Activated T-cell treated with anti-CD3 and anti-CD28 coated beads, Interleukin-2, amount 50 U/mL, for 4 hours (primary cell): ENCODE data around the gene HERC3. TPM values are rescaled to one million over a fixed set of nuclear protein-coding genes. Genes with fewer than 3 reads are reported as not detected.

Experiments
- ATAC-seq, 2 donors: fragments of 200-7000 bp; cut with Tn5 transposase; one replicate each; pipeline ENCODE4 v1.10.0; 2021
- DNase-seq: peaks from one replicate; pipeline ENCODE4 v3.0.0-alpha.2; 2020
- H3K27me3 Mint-ChIP-seq: one replicate; pipeline ENCODE4 v1.8.0; 2021; ENCODE audit warnings: low read depth, mixed read lengths
- H3K36me3 Mint-ChIP-seq: one replicate; pipeline ENCODE4 v1.8.0; 2022; ENCODE audit warnings: mixed read lengths; ENCODE audit not compliant: insufficient read depth
- H3K4me1 Mint-ChIP-seq: one replicate; pipeline ENCODE4 v1.8.0; 2021; ENCODE audit warnings: low read depth, mixed read lengths
- H3K4me3 Mint-ChIP-seq: one replicate; pipeline ENCODE4 v1.8.0; 2021; ENCODE audit warnings: mild to moderate bottlenecking, moderate library complexity, mixed read lengths
- H3K9me3 Mint-ChIP-seq: one replicate; pipeline ENCODE4 v1.8.0; 2021; ENCODE audit warnings: mixed read lengths
- total RNA-seq, 3 donors: library from RNA; stranded (reverse); gene quantifications; one replicate each; pipeline ENCODE4 v1.2.1, GENCODE V29; 2021

HERC3 gene
- total RNA-seq, 3 donors from 2014 or later = 11.4 to 13.6 (median 13.3) TPM

DNA sequence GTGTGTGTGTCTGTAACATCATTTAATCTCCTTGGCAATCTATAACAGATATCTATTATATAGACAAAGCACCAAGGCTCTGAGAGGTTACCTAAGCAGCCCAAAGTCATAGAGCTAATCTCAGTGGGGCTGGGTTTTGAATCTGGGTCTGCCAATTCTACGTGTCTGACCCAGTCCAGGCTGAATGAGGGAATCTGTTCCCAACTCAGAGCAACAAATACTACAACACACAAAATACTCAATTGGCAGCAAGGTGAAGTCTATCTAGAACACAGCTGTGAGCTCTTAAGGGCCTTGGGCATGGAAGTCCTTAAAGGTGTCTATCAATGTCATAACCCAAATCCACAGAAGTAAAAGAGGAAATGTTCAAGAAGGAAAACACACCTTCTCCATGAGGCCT, 152.9 kb downstream of the HERC3 start:
- peaks cover 17% of the 10 kb centered on the region for H3K36me3 Mint-ChIP-seq
- no peaks in the 10 kb centered on the region for H3K27me3 Mint-ChIP-seq
- DNase-seq (no peak), ATAC-seq (no peak)
- H3K9me3 Mint-ChIP-seq = no peaks in the 10 kb centered on the region
- no peaks in the 10 kb centered on the region for H3K4me1 Mint-ChIP-seq
- no peak overlapping the region for H3K4me3 Mint-ChIP-seq

DNA sequence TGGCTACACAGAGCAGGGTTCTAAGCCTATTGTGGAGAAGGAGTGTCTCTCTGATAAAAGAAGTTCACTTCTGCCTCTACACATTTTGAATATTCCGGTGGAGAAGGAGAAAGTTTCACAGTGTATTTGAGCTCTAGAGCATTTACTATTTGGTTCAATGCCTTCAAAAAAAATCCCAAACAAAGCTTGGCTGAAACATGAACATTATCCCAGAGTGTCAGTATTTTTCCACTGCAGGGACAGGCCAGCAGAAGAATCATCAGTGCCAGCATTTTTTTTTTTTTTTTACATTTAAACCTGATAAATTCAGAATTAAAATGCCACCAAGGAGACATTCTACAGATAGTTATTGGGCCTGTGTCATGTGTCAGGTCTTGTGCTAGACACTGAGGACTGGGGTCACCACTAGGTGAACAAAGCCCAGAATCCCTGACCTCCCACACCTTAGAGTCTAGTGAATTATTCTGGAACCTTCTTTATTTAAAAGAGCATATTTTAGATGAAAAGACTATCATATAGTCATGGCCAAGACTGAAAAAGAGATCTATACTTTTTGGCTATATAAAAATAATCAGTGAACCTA, 153.4 kb downstream of the HERC3 start:
- no peaks in the 10 kb centered on the region for H3K4me1 Mint-ChIP-seq
- no peak overlapping the region for H3K4me3 Mint-ChIP-seq
- no peaks in the 10 kb centered on the region for H3K9me3 Mint-ChIP-seq
- H3K36me3 Mint-ChIP-seq = peaks cover 18% of the 10 kb centered on the region
- H3K27me3 Mint-ChIP-seq = no peaks in the 10 kb centered on the region
- DNase-seq (no peak), ATAC-seq (no peak)

DNA sequence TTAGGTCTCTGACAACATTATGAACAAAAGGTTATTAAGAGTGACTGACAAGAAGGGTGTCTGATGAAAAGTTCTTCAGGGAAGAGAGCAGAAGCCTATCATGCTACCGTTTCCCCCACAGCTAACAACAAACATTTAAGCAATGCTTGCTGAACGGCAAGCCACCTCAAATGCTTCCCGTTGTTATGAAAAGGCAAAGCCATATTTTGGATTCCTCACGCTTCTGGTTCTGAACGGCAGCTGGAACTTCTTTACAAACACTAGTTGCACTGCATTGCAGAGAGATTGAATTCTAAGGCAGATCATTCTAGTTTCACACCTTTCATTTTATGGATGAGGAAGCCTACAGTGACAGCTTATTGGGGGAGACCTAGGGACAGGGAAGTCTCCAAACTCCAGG, 153.9 kb downstream of the HERC3 start:
- no peaks in the 10 kb centered on the region for H3K9me3 Mint-ChIP-seq
- no peaks in the 10 kb centered on the region for H3K27me3 Mint-ChIP-seq
- no peaks in the 10 kb centered on the region for H3K4me1 Mint-ChIP-seq
- DNase-seq (no peak), ATAC-seq (no peak)
- H3K4me3 Mint-ChIP-seq = no peak overlapping the region
- peaks cover 18% of the 10 kb centered on the region for H3K36me3 Mint-ChIP-seq

DNA sequence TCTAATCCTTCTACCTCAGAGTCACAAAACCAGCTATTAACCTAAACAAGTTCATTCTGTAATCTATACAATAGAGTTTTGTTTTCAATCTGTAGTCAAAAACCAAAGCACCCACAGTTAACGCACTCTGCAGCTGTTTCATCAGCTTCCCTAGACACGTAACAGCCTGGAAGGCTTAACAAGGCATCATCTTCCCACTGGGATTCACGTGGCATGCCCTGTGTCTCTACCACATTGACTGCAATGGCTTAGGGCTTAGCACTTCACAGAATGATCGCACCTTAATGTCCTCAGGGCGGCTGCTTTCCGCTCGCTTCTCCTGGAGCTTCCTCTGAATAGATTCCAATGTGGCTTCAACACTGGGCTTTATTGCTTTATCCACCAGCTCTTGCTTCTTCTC, 155.1 kb downstream of the HERC3 start:
- Mint-ChIP-seq H3K4me1 (no peaks in the 10 kb centered on the region), H3K4me3 (no peak overlapping the region), H3K9me3 (no peaks in the 10 kb centered on the region), H3K27me3 (no peaks in the 10 kb centered on the region), H3K36me3 (peaks cover 18% of the 10 kb centered on the region)
- ATAC-seq (no peak), DNase-seq (no peak)

DNA sequence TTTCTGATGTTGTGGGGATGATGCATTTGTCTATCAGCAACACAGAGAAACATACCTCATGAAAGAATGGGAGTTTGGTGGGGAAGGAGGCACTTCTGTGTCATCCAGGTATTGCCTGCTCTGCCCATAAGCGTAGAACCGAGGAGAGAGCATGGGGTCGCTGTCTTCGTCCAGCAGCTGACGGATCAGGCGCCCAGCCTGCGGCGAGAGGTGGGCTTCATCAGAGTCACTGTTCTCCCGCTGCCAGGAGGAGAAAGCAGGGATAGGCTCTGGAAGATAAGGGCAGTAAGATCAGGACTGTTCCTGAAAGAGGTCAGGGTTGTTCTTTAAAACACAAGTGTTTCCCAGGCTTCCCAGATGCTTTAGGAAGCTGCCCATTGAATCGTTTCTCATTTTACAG, 158.1 kb downstream of the HERC3 start:
- H3K9me3 Mint-ChIP-seq = no peaks in the 10 kb centered on the region
- no peak for DNase-seq
- no peaks in the 10 kb centered on the region for H3K4me1 Mint-ChIP-seq
- no peak overlapping the region for H3K4me3 Mint-ChIP-seq
- peaks cover 14% of the 10 kb centered on the region for H3K36me3 Mint-ChIP-seq
- H3K27me3 Mint-ChIP-seq = no peaks in the 10 kb centered on the region
- ATAC-seq = no peak

DNA sequence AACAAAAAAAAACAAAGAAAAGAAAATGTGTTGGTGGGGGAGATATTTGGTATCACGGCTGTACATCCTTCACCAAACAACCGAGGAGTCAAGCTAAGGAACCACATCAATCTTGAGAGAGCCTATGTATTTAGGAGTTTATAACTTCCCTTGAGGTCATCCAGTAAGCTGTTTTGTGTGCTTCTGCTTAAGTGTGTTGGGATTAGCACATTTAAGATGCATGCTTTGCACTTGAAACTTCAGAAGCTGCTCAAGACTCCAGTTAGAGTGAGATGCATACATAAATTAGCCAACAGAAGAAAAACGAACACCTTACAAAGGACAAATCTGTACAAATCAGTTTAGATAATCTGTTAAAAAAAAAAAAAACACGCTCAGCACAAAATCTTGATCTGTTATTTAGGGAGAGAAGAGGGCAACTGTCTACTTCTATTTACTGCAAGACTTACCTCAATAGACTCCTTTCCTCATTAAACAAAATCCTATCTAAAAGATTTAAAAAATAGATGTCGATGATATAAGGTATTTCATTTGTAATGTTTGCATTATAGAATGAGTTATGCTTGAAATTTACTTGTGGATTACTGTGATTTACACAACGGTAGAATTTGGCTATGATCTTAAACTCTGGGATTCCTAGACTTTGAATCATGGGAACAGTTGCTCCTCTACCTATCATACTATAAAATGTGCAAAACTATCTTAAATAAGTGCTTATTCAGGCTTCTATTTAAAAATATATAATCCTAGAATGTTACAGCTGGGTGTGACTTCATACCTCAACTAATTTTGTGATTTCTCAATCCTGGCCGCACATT, 159.2 kb downstream of the HERC3 start:
- DNase-seq (no peak), ATAC-seq (no peak)
- Mint-ChIP-seq H3K4me3 (no peak overlapping the region), H3K4me1 (no peaks in the 10 kb centered on the region), H3K9me3 (no peaks in the 10 kb centered on the region), H3K36me3 (peaks cover 14% of the 10 kb centered on the region), H3K27me3 (no peaks in the 10 kb centered on the region)

DNA sequence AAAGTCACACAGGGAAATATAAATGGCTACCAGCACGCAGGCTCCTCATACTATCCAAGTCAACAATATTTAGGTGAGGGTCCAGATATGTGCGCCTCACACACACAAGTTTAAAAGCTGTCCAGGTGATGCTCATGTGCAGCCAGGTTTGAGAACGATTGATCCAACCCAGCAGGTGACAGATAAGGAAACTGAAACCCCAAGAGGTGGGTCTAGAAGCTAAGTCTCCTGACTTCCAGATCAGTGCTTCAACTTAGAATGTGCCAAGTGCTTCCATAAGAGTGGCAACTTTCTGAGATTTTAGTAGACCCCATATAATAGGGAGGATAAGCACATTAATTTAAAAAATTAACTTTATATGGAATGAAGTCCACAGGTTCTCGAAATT, 159.8 kb downstream of the HERC3 start:
- DNase-seq (no peak), ATAC-seq (no peak)
- H3K27me3 Mint-ChIP-seq = no peaks in the 10 kb centered on the region
- no peaks in the 10 kb centered on the region for H3K4me1 Mint-ChIP-seq
- no peak overlapping the region for H3K4me3 Mint-ChIP-seq
- peaks cover 14% of the 10 kb centered on the region for H3K36me3 Mint-ChIP-seq
- no peaks in the 10 kb centered on the region for H3K9me3 Mint-ChIP-seq

DNA sequence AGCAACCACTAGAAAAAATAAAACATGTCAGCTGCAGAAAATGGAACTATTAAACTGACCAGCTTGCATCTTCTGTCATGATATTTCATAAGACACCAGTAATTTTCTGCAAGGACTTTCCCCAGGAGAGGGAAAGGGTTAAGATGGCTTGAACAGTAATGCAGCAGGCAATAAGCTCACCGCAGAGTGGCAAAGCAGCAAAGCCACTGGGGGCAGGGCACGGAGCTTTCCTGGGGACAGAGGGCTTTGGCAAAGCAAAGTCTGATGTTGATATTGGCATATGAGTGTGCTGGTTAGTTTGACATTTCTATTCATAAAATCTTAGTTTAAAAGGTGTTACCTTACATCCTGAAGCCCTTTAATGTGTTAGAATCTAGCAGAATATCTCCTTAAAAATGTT, 160.5 kb downstream of the HERC3 start:
- Mint-ChIP-seq H3K9me3 (no peaks in the 10 kb centered on the region), H3K4me1 (no peaks in the 10 kb centered on the region), H3K36me3 (peaks cover 14% of the 10 kb centered on the region), H3K4me3 (no peak overlapping the region), H3K27me3 (no peaks in the 10 kb centered on the region)
- DNase-seq (no peak), ATAC-seq (no peak)

DNA sequence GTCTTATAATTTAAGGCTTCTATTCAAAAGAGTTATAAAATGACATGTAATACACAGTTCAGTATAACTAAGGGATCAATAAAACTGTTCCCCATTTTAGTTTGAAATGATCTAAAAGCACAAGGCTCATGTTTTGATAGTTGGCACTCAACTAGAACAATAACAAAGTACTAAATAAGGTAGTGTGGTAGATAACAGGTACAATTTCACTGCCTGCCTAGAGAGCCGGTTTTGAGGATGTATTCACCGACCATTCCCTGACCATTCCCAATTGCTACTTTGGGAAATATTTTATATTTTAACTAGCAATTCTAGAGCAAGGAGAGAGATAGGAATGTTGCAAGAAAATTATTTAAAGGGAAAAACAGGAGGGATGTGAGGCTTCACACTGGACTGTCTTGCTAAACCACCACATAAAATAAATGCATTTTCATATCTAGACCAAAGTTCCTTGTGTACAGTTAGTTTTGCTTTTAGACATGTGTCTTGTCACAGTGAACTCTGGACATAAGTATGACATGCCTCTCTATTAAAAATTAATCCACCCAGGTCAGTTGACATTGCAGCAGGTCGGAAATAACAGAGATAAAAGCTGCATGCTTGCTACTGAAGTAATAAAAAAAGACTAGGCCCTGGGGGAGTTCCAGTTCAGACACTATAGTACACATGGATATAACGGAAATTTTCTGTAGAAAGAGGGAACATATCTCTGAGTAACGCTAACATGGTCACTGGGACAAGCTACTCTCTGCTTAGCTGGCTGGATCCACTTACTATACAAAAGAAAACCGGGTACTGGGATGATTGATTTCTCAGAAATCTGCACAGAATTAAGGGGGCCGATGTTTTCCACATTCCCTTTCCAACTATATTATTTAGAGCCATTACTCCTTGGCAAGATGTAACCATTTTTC, 161.6 kb downstream of the HERC3 start:
- no peaks in the 10 kb centered on the region for H3K27me3 Mint-ChIP-seq
- H3K4me1 Mint-ChIP-seq = no peaks in the 10 kb centered on the region
- ATAC-seq (no peak), DNase-seq (no peak)
- H3K9me3 Mint-ChIP-seq = no peaks in the 10 kb centered on the region
- peaks cover 10% of the 10 kb centered on the region for H3K36me3 Mint-ChIP-seq
- no peak overlapping the region for H3K4me3 Mint-ChIP-seq

DNA sequence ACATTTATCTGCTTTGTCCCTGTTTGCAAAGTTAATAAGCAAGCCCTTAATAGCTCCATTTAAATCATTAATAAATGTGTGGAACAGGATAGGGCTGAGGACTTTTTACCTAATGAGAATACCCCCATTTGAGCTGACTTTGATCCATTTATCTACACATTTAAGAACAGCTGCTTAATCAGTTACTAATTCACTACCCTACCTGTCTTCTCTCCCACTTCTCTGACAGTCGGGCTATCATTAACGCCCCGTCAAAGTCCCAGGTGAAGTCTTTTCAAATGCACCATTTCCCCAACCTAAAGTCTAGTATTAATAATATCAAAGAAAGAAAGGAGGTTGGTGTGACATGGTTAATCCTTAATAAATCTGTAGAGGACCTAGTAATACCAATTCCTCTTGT, 162.5 kb downstream of the HERC3 start:
- H3K9me3 Mint-ChIP-seq = no peaks in the 10 kb centered on the region
- H3K27me3 Mint-ChIP-seq = no peaks in the 10 kb centered on the region
- H3K4me1 Mint-ChIP-seq = no peaks in the 10 kb centered on the region
- no peak for ATAC-seq
- no peak overlapping the region for H3K4me3 Mint-ChIP-seq
- peaks cover 5% of the 10 kb centered on the region for H3K36me3 Mint-ChIP-seq
- DNase-seq = no peak

DNA sequence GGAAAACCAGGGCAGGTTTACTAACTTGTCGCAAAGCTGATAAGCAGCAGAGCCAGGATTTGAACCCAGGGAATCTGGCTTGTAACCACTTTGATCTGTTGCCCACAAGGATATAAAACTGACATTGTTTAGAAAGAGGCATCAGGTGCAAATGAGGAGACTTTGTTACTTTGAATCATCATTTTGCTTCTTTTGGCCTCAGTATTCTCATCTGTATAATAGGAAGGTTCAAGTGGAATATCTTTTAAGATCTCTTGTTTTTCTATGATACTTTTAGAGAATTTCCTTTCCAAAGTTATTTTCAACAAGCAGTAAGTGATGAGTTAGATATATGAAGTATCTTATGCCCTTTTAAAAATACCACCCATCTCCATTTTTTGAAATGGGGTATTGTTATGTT, 163.2 kb downstream of the HERC3 start:
- Mint-ChIP-seq H3K27me3 (no peaks in the 10 kb centered on the region), H3K36me3 (peaks cover 3% of the 10 kb centered on the region)

DNA sequence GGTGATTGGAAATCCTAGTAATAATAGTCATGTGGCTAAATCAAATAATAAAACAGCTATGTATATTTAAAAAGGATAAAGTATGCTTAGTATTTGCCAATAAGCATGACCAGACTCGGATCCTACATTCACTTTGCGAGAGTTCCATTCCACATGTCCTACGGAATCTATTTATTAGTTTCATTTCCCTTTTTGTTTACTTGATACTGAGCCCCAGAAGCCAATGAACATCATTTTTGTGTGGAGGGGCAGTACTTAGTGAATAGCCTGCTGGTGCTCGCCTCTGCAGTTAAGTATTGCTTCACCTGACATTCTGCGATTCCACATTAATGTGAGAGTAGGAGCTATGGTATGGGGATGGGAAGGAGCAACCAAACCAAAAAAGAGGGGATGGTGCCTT, 163.9 kb downstream of the HERC3 start:
- Mint-ChIP-seq H3K27me3 (no peaks in the 10 kb centered on the region), H3K9me3 (no peaks in the 10 kb centered on the region), H3K4me1 (no peaks in the 10 kb centered on the region), H3K36me3 (peaks cover 3% of the 10 kb centered on the region), H3K4me3 (no peak overlapping the region)
- ATAC-seq = no peak
- DNase-seq = no peak

More for the DNA sequence above, 163.2 kb downstream of the HERC3 start:
- ATAC-seq = no peak
- no peak overlapping the region for H3K4me3 Mint-ChIP-seq
- H3K4me1 Mint-ChIP-seq = no peaks in the 10 kb centered on the region
- H3K9me3 Mint-ChIP-seq = no peaks in the 10 kb centered on the region
- DNase-seq = no peak

DNA sequence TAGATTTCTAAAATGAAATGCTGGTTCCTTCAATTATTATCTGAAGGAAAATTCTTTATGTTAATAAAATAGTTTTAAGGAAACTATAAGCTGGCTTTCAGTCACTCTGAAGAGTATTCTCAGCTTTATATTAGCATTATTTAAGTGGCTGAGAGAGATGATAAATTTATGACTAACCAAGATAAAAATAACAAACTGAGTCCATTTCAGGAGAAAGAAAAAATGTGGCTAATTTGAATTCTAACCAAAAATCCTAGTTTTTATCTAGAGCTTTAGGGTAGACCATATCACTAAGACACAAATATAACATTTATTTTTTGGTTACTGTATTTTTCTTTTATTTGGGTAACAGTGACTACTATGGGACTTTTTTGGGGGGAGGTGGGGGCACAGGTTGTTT, 164.8 kb downstream of the HERC3 start:
- no peaks in the 10 kb centered on the region for H3K27me3 Mint-ChIP-seq
- H3K9me3 Mint-ChIP-seq = no peaks in the 10 kb centered on the region
- H3K4me3 Mint-ChIP-seq = no peak overlapping the region
- DNase-seq (no peak), ATAC-seq (no peak)
- peaks cover 3% of the 10 kb centered on the region for H3K36me3 Mint-ChIP-seq
- H3K4me1 Mint-ChIP-seq = no peaks in the 10 kb centered on the region

DNA sequence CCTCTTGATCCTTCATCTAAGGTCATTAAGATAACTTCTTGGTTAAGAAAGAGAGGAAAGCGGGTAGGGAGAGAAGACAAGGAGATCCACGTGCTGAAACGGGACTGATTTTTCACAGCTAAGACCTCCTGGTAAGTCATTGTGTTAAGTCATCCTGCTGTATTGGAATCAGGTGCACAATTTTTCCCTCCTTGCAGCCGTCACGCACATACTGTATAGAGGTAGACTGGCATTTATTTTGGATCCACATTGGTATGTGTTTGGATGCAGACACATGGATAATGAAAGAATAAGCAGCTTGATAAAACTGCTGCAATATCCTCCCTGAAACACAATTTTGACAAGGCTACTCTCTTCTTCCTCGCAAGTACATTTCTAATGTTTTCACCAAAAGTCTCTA, 165.5 kb downstream of the HERC3 start:
- H3K36me3 Mint-ChIP-seq = peaks cover 3% of the 10 kb centered on the region
- H3K27me3 Mint-ChIP-seq = no peaks in the 10 kb centered on the region
- DNase-seq (no peak), ATAC-seq (no peak)
- no peaks in the 10 kb centered on the region for H3K9me3 Mint-ChIP-seq
- no peak overlapping the region for H3K4me3 Mint-ChIP-seq
- no peaks in the 10 kb centered on the region for H3K4me1 Mint-ChIP-seq
